HG02938 (cell line): ENCODE data around the gene SLC25A41.

ENCODE experiments used
- ATAC-seq: cut with Tn5 transposase; IDR thresholded peaks from one replicate; pipeline ENCODE4 v1.9.1; 2021; ENCODE audit warnings: mild to moderate bottlenecking, moderate library complexity; ENCODE audit not compliant: unreplicated experiment

SLC25A41 gene

GRCh38 chr19:6376512-6377190 lies 56.9 kb downstream of the SLC25A41 start:
- no peak for ATAC-seq
